ENCODE data around the gene CDH24.
"Not testable (repeated sequence)": the region's sequence is repeated elsewhere in the genome, so short reads cannot be mapped to it uniquely, and the experiment has no call there.

The CDH24 gene

GRCh38 chr14:23015618-23016017, 41.7 kb downstream of the CDH24 start:
- no peak for DNase-seq

DNA sequence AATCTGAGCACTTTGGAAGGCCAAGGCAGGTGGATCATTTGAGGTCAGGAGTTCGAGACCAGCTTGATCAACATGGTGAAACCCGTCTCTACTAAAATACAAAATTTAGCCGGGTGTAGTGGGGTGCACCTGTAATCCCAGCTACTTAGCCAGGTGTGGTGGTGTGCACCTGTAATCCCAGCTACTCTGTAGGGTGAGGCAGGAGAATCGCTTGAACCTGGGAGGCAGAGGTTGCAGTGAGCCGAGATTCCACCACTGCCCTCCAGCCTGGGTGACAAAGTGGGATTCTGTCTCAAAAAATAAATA, 43.6 kb downstream of the CDH24 start:
- not testable (repeated sequence) for DNase-seq

- DNase-seq = no peak
These were observed 44.1 kb downstream of the CDH24 start for GRCh38 chr14:23013054-23013748.

- DNase-seq = peak; percentile 68 to 73
These were observed 47.2 kb downstream of the CDH24 start, which contains the start of gene C14orf93 for GRCh38 chr14:23009939-23010726. Gene C14orf93, minus strand, starts transcription at chr14:23010143. Its CDS starts 11,120 bp downstream, at chr14:22999023.

DNA sequence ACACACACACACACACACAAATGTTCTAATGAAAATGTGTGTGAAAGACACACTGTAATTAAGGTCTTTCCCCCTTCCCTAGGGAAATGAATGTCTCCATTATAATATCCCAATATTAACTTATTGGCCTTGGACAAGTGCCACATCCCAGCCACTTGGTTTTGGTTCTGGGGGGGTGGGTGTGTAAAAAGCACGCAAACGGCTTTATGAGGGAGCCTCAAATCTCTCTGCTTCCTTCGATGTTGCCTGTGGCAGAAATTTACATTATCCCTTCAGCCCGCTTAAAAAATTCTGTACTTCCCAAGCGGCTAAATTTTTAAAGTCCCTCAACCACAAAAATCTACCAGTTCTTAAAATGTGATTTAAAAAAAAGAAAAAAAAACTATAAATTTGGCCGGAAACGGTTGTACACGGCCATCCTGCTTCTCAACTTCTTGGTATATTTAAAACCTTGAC, 47.8 kb downstream of the CDH24 start:
- DNase-seq = no peak

GRCh38 chr14:23008831-23009230, 48.5 kb downstream of the CDH24 start:
- DNase-seq = no peak

DNA sequence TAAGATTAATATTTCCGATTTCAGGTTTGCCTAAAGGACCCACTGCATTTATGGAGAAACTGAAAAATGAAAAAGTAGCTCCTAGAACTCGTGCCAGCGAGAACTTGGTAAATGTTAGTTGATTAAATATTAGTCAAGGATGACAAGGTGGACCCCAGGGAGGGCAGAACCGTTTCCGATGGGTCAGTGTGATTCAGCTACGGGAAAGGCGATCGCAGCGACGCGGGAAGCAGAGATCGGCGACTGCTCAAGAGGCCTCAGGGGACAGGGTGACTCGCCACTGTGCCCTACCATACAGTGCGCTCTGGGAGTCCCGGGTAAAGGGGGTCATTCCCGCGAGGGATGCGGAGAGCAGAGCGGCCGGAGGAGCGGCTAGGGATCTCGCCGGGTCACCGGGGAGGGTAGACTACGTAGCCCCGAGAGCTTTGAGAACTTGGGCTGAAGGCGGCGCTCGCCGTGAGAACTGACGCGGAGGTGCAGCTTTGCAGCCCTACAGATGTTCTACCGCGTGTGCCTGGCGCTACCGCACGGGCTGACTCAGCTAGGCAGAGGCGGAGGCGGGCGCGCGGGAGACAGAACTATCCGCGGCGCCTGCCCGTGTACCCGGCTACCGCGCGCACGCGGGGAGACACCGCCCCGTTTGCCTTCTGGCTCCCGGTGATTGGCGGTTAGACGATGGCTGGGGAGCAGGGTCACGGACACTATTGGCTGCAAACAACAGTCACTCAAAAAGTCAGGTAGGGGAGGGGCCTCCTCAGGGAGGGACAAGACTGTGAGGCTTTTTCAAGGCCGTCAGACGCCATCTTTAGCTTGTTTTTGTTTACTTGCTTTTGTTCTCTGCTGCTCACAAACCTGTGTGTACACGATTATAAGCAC, 50.5 kb downstream of the CDH24 start:
- DNase-seq = peak; percentile 95 to 97

- DNase-seq = no peak
These were observed 51.2 kb downstream of the CDH24 start for GRCh38 chr14:23006188-23006534.

- no peak for DNase-seq
These were observed 51.7 kb downstream of the CDH24 start for GRCh38 chr14:23005451-23006187.

- not testable (repeated sequence) for DNase-seq
These were observed 53.0 kb downstream of the CDH24 start for GRCh38 chr14:23004274-23004673.

DNA sequence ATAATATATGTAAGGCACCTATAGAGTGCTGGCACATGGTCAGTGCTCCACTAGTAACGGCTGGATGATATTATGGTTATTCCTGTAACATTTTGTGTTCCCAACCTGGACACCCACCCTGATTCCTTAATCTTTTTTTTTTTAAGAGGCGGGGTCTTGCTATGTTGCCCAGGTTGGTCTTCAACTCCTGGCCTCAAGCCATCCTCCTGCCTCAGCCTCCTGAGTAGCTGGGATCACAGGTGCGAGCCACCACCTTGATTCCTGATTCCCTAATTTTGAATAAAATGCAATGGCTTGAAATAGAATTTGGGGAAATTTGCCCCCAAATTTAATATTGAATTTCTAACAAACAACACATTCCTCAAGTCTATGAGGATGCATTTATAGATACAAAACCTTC, 54.7 kb downstream of the CDH24 start:
- no peak for DNase-seq

DNA sequence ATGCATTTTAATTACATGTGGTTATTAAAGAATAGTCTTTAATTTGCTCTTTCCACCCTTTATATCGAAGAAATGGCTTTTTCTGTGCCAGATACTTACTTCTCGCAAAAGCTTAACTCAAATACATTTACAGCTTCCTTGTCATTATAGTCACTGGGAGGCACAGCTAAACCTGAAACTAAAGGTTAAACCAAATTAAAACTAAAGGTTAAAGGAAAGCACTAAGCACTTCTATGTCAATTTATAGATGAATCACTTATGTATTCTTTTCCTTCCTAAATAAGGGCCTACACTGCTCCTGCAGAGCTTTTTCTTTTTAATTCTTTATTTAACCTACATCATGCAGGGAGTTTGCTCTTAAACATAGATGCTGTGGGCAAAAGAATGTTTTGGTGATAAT, 56.5 kb downstream of the CDH24 start:
- DNase-seq = no peak

GRCh38 chr14:22998329-22999012, 58.8 kb downstream of the CDH24 start:
- no peak for DNase-seq

DNA sequence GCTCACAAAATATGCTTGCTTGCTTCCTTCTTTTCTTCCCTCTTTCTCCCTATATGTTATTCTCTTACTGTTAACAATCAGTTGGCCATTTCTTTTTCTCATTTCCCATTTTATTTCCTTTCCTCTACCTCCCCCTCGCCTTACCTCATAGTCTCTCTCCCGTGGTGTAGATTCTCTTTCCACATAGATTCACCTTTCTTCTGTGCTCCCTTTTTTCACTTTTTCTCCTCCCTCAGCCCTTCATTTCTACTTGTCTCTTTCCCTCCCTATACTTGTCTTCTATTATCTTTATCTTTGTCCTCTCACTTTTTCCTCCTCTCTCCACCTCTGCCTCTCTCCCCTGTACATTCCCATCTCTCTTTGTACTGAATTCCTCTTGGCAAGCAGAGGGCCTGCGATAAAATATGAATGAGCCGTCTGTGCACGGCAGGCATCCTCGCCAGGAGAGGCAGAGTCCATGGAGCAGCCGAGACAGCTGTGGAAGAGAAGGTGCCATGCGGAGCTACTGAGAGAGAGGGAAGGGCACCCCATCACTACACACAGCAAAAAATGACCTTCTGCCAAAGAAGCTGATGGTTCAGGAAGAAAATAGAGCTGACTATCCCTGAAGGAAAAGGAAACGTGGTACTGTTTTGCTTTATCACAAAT, 59.5 kb downstream of the CDH24 start:
- no peak for DNase-seq
